GM12891 (cell line): ENCODE results near the gene DST.

Experiments
- DNase-seq: peaks from one replicate; pipeline ENCODE4 v3.0.0; 2011; ENCODE audit warnings: low spot score; ENCODE audit not compliant: insufficient read length
- FAIRE-seq: peaks from 2 replicates; lab custom pipeline; 2011; peaks lifted over from hg19 to GRCh38; lab: Jason Lieb, UNC
- PAX5 ChIP-seq: IDR thresholded peaks from 2 replicates; pipeline ENCODE4 v1.6.1; 2011; ENCODE audit warnings: low read length, moderate library complexity, mild to moderate bottlenecking; ENCODE audit not compliant: insufficient read depth, severe bottlenecking
- POLR2A ChIP-seq: IDR thresholded peaks from 2 replicates; pipeline ENCODE4 v1.6.1; 2011; ENCODE audit warnings: low read depth, low read length, control low read depth
- POLR2AphosphoS5 ChIP-seq: IDR thresholded peaks from 2 replicates; pipeline ENCODE4 v1.6.1; 2011; ENCODE audit warnings: low read depth, low read length, control low read depth
- POU2F2 ChIP-seq: IDR thresholded peaks from 2 replicates; pipeline ENCODE4 v1.6.1; 2011; ENCODE audit warnings: low read depth, mild to moderate bottlenecking, control low read depth, low read length, moderate library complexity
- SPI1 ChIP-seq: IDR thresholded peaks from 2 replicates; pipeline ENCODE4 v1.6.1; 2011; ENCODE audit warnings: low read depth, low read length, control low read depth
- TAF1 ChIP-seq: IDR thresholded peaks from 2 replicates; pipeline ENCODE4 v1.6.1; 2011; ENCODE audit warnings: low read depth, low read length, control low read depth

Gene DST

DNA sequence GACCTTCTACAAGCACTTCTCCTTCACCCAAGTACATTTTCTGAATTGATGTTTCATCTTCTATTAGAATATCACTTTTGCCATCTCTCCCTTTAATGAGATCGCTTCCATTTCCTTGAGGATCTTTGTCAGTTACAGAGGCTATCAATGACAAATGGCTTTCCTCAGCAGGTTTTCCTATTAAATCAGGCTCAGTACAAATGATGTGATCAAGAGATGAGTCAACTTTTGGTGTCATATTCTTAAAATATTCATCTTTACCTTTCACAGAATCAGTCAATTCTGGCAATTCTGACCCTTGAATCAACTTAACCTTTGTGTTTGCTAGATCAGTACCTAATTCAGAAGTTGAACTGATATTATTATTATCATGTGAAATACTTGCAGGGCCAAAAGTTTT is 37.3 kb downstream of the DST start:
- no peak for TF ChIP-seq PAX5
- no peak for TF ChIP-seq TAF1
- no peak for TF ChIP-seq POU2F2
- TF ChIP-seq POLR2A: no peak
- no peak for TF ChIP-seq POLR2AphosphoS5
- TF ChIP-seq SPI1: no peak
- FAIRE-seq: no peak
- no peak for DNase-seq

DNA sequence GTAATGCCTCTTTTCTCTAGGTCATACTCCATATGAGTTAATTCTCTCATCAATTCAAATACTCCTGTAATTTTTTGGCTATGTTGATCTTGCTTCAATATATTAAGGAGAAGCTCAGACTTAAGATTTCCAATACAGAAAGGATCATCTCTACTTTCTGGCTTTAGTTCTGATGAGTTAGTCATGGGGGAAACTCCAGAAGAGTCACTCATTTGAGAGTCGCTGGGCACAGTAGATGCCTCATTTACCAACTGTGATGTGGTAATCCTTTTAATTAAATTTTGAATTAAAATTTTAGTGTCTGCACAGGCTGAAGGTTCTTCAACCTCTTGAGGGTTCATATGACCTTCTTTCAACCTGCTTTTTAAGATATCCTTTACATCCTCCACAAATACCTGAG is 38.5 kb downstream of the DST start:
- TF ChIP-seq SPI1 (no peak), PAX5 (no peak), POLR2AphosphoS5 (no peak), POLR2A (no peak), TAF1 (no peak), POU2F2 (no peak)
- no peak for DNase-seq
- no peak for FAIRE-seq

DNA sequence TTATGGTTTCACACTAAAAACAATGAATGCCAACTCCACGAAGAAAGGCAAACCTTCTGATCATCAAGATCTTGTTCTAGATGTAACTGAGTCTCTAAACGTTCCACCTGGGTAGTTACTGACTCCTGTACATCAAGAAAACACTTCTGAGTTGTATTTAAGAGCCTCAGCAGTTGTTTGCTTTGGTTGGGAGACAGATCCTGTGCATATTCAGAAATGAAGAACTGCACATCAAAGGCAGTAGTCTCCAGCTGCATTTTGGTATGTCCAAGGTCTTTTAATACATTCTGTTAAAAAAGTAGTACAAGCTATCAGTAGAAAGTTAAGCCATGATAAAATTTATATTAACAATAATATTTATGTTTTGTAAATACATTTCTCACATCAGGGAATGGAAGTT is 41.3 kb downstream of the DST start:
- FAIRE-seq: peak; percentile 5
- no peak for DNase-seq
- no peak for TF ChIP-seq SPI1
- no peak for TF ChIP-seq POLR2AphosphoS5
- TF ChIP-seq POU2F2: no peak
- TF ChIP-seq TAF1: no peak
- no peak for TF ChIP-seq PAX5
- TF ChIP-seq POLR2A: no peak

DNA sequence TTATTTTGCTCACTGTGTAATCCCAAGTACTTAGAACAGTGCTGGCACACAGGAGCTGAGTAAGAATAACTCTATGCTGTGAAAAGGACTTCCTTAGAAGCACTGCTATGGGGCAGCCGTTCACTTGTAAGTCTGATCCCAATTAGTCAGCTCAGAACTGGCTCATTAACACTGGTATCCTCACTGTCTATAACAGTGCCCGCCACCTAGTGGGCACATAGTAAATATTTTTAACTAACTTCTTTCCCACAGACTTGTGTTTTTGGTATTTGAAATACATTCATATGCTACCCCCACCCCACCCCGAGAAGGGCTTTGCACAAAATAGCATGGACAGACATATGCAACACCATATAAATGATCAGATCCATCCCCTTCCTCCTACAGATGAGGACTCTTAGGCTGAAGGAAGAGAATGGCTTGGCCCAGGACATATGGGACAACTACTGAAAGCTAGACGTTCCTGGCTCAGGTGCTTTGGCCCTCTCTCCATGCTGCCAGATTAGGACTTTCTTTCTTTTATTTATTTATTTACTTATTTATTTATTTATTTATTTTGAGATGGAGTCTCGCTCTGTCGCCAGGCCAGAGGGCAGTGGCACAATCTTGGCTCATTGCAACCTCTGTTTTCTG is 47.1 kb downstream of the DST start:
- TF ChIP-seq POU2F2 (no peak), POLR2AphosphoS5 (no peak), SPI1 (no peak), PAX5 (no peak), POLR2A (no peak), TAF1 (no peak)
- DNase-seq (no peak), FAIRE-seq (peak; percentile 5)

DNA sequence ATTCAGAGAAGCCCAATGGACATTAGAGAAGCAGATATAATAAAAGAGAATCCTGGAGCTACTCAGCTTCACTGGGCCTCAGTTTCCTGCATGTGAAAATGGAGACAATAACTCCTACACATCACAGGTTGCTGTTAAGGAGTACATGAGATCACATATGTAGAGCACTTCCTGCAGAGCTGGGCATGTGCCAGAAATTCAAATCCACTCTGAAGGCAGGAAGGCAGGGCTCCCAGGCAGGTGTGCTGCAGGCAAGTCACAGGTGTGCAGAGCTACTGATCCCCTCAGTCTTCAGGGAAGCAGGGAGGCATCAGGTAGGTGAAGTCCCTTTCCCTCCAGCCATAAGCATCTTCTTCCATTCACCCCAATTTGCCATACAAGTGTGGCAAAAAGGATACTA is 48.0 kb downstream of the DST start:
- TF ChIP-seq POU2F2: no peak
- peak; percentile 71 for FAIRE-seq
- no peak for DNase-seq

DNA sequence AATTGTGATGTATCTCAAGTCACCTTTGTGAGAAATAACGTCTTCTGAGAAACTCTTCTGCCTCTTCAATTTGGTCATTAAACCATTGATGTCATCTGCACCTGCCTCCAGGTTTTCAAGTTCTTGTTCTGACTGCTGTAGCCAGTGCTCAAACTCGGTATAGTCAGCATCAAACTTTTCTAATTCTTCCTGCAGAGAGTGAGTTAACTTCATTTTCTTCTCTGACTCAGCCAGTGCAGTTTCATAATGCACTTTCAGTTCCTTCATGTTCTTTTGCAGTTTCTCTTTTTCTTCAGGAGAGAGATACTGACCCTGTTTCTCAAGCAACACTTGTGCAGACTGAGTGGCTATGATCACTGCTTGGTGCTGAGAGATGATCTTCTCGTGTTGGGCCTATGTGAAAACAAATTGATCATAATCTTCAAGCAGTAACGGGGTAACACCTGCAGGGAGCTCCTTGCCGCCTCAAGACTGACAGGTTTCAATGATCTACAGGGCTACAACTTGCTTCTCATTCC is 48.8 kb downstream of the DST start:
- FAIRE-seq: peak; percentile 88
- peak; percentile 10 for DNase-seq
- no peak for TF ChIP-seq PAX5
- no peak for TF ChIP-seq POLR2AphosphoS5
- TF ChIP-seq POU2F2: 0 out of 2 replicates have a peak, but pooled peaks have one; percentile 27
- TF ChIP-seq POLR2A: no peak
- TF ChIP-seq TAF1: no peak
- peak; percentile 97 for TF ChIP-seq SPI1

DNA sequence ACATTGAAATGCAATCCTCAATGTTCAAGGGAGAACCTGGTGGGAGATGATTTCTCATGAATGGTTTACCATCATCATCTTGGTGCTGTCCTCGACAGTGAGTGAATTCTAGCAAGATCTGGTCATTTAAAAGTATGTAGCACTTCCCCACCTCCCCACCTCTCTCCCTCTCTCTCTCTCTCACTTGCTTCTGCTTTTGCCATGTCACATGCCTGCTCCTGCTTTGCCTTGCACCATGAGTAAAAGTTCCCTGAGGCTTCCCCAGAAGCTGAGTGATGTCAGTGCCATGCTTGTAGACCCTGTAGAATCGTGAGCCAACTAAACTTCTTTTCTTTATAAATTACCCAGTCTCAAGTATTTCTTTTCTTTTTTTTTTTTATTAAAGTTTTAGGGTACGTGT is 60.5 kb downstream of the DST start:
- DNase-seq (no peak), FAIRE-seq (no peak)
- TF ChIP-seq POLR2AphosphoS5: no peak
- TF ChIP-seq POU2F2: no peak
- TF ChIP-seq PAX5: no peak
- TF ChIP-seq TAF1: no peak
- no peak for TF ChIP-seq SPI1
- TF ChIP-seq POLR2A: no peak

DNA sequence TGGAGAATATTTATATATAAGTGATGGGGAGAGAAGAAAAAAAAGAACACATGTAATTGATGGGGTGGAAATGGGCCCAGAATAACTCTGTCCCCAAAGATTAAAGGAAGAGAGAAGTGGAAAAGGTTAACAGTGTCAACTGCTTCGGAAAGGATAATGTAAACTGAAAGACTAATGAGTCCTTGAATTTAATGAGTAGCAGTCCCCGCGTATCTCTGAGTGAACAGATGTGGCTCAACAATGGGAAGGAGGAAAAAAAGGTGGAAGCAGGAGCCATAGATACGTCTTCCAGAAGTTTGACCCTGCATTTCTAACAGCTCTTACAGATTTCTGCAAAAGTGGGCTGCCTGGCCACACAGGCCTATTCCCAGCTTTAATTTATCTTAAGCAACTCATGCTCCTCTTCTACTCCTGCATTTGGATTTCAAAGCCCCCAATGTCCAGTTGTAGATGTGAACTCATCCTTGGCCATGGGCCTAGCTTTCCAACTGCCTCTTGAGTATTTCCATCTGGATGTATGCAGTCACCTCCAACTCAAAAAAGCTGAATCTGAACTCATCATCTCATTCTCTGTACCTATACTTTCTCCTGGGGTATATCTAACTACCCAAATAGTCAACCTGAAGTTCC is 61.3 kb downstream of the DST start:
- DNase-seq: no peak
- FAIRE-seq: no peak
- TF ChIP-seq POLR2A (no peak), POU2F2 (no peak), SPI1 (no peak), POLR2AphosphoS5 (no peak), TAF1 (no peak), PAX5 (no peak)

DNA sequence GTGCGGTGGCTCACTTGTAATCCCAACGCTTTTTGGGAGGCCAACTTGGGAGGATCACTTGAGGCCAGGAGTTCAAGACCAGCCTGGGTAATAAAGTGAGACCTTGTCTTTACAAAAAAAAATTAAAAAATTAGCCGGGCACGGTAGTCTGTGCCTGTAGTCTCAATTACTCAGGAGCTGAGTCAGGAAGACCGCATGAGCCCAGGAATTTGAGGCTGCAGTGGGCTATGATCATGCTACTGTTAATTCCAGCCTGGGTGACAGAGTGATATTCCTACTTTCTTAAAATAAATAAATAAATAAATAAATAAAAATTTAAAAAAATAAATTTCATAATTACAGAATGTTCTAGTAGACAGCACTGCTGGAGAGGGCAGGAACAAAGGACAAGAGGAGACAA is 62.4 kb downstream of the DST start:
- no peak for FAIRE-seq
- TF ChIP-seq TAF1 (no peak), POLR2A (no peak), PAX5 (no peak), POU2F2 (no peak), SPI1 (no peak), POLR2AphosphoS5 (no peak)
- DNase-seq: no peak

DNA sequence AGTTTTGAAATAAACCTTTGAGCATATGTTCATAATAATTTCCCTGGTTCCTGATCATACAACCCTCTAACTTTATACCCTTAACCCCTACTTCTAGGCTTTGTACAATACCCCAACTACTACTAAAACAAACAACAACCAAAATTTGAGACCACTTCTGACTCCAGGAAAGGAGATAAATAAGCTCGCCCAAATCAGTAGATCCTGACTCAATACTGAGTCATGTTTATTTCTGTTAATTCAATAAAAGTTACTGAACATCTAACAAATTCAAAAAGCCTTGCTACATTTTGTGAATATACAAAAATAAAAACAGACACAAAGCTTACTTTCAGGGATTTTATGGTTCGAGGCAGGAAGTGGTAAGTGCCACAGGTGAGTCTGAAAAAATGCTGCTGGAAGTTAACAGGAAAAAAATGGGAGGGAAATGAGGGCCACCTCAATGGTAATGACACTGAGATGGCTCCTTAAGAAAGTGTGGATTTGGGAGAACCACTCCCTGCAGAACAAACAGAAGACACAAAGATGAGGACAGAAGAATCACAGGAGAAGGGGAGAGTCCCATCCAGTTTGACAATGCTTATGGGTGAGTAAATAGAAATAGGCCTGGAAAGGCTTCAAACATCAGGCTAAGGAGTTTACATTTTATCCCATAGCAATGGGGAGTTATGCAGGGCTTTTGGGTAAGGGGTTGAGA is 63.4 kb downstream of the DST start:
- no peak for FAIRE-seq
- no peak for TF ChIP-seq SPI1
- no peak for TF ChIP-seq POU2F2
- TF ChIP-seq PAX5: no peak
- no peak for TF ChIP-seq POLR2A
- TF ChIP-seq POLR2AphosphoS5: no peak
- TF ChIP-seq TAF1: no peak
- no peak for DNase-seq
